IPS DF 6.9 (cell line): ENCODE measurements around the gene GSK3B.
"Not testable (repeated sequence)": the region's sequence is repeated elsewhere in the genome, so short reads cannot be mapped to it uniquely, and the experiment has no call there.

Experiments
- DNase-seq: peaks from one replicate; pipeline ENCODE4 v3.0.0-alpha.2; 2013; ENCODE audit warnings: low read depth, low spot score
- H3K27ac ChIP-seq: one replicate; pipeline ENCODE4 v1.5.1; 2013; ENCODE audit warnings: low read length, control low read depth
- H3K27me3 ChIP-seq: 2 replicates; pipeline ENCODE4 v1.6.1; 2013; ENCODE audit warnings: mild to moderate bottlenecking, low read length; ENCODE audit not compliant: control insufficient read depth, insufficient read depth
- H3K36me3 ChIP-seq: 2 replicates; pipeline ENCODE4 v1.6.1; 2013; ENCODE audit warnings: low read length; ENCODE audit not compliant: control insufficient read depth, insufficient read depth
- H3K4me1 ChIP-seq: 2 replicates; pipeline ENCODE4 v1.6.1; 2013; ENCODE audit warnings: low read length; ENCODE audit not compliant: control insufficient read depth, insufficient read depth
- H3K4me3 ChIP-seq: 2 replicates; pipeline ENCODE4 v1.5.1; 2013; ENCODE audit warnings: mild to moderate bottlenecking, low read length
- H3K9me3 ChIP-seq: 2 replicates; pipeline ENCODE4 v1.6.1; 2013; ENCODE audit warnings: low read length, inconsistent platforms; ENCODE audit not compliant: control insufficient read depth, insufficient read depth
- WGBS: extraction: QIAGEN DNeasy Blood & Tissue Kit; methylation state at CpG from one replicate; pipeline ENCODE4 v1.1.7; 2013; ENCODE audit warnings: mixed read lengths, missing lambda C conversion rate; ENCODE audit not compliant: insufficient read length, insufficient coverage; 5-methylcytosine and 5-hydroxymethylcytosine counted together

The GSK3B gene

DNA sequence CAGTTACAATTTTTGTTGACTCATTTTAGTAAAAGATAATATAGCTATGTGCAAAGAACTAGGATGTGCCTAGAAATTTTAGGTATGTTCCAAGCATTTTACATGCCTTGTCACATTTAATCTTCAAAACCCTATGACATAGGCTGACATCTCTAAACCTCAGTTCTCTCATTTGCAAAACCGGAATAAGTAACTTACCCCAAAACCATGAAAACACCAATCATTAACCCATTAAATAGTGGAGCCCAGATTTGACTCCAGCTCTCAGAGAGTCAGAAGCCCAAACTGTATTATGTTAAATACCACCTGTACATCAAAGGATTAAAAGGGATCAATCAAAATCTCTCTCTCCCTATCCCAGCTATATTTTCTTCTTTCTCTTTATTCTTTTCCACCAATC, 36.6 kb downstream of the GSK3B start:
- no peaks in the 10 kb centered on the region for H3K36me3 ChIP-seq
- WGBS: no CpG with 5 or more reads among the region's 1 CpG
- H3K27me3 ChIP-seq: no peaks in the 10 kb centered on the region
- H3K4me3 ChIP-seq: no peak overlapping the region
- H3K4me1 ChIP-seq: no peaks in the 10 kb centered on the region
- no peak for DNase-seq
- H3K9me3 ChIP-seq: no peaks in the 10 kb centered on the region
- H3K27ac ChIP-seq: no peak overlapping the region

DNA sequence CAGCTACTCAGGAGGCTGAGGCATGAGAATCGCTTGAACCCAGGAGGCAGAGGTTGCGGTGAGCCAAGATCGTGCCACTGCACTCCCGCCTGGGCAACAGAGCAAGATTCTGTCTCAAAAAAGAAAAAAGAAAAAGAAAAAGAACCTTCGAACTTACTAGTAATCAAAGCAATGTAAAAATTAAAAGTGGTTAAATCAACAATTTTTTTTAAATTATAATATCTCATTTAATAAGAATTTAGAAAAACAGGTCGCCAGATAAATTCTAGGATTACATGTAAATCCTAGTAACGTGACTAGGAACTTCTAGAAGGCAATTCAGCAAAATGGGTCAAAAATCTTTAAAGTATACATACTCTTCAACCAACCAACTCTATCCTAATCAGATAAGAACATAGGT, 37.2 kb downstream of the GSK3B start:
- no CpG with 5 or more reads among the region's 7 CpGs for WGBS
- H3K27me3 ChIP-seq: no peaks in the 10 kb centered on the region
- H3K4me3 ChIP-seq: no peak overlapping the region
- H3K4me1 ChIP-seq: no peaks in the 10 kb centered on the region
- H3K9me3 ChIP-seq: no peaks in the 10 kb centered on the region
- no peak for DNase-seq
- no peaks in the 10 kb centered on the region for H3K36me3 ChIP-seq
- H3K27ac ChIP-seq: no peak overlapping the region

DNA sequence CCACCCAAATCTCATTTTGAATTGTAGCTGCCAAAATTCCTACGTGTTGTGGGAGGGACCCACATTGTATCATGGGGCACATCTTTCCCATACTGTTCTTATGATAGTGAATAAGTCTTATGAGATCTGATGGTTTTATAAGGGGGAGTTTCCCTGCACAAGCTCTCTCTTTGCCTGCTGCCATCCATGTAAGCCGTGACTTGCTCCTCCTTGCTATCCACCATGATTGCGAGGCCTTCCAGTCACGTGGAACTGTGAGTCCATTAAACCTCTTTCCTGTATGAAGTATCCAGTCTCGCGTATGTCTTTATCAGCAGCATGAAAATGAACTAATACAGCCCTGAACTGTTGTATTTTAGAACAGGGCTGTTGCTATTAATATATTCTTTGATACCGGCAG, 40.6 kb downstream of the GSK3B start:
- not testable (repeated sequence) for H3K27me3 ChIP-seq, H3K36me3 ChIP-seq, H3K4me1 ChIP-seq, H3K9me3 ChIP-seq, H3K4me3 ChIP-seq, H3K27ac ChIP-seq, DNase-seq
- WGBS: no CpG with 5 or more reads among the region's 7 CpGs

DNA sequence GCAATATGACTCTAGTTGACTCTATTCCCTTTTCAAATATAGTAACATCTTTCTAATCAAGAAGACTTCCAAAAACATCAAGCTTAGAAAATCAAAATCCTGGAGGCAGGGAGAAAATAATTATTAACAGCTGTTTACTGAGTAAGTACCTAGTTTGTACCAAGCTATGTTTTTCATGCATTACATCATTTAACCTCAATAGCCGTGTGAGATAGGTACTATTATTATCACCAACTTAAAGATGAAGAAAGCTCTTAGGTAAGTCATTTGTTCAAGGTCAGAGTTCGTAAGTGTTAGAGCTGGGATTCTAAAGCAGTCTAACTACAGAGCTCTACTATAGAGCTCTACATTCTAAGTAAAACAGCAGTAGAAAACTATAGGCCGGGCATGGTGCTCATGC, 41.6 kb downstream of the GSK3B start:
- DNase-seq: no peak
- no peaks in the 10 kb centered on the region for H3K27me3 ChIP-seq
- no peak overlapping the region for H3K27ac ChIP-seq
- WGBS: no CpG with 5 or more reads among the region's 3 CpGs
- no peaks in the 10 kb centered on the region for H3K4me1 ChIP-seq
- no peaks in the 10 kb centered on the region for H3K36me3 ChIP-seq
- H3K9me3 ChIP-seq: no peaks in the 10 kb centered on the region
- no peak overlapping the region for H3K4me3 ChIP-seq

DNA sequence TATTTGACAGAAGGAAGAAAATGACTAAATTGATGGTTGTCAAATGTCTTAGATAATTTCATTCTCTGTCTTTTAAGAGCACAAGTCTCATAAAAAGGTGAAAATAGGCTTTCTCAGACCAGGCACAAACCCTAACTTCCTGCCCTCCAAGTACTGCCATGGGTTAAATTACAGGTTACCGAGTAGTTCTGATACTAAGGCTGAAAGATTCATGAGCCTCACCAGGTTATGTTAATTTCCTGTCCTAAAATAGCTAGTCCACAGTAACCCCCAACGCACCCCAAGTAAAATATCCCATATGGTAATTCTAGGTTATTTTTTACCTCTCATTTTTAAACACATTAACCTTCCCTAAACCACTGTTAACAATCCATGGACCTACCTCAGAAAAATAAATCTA, 42.0 kb downstream of the GSK3B start:
- 100% methylated on average over 1 of the region's 2 CpGs for WGBS

DNA sequence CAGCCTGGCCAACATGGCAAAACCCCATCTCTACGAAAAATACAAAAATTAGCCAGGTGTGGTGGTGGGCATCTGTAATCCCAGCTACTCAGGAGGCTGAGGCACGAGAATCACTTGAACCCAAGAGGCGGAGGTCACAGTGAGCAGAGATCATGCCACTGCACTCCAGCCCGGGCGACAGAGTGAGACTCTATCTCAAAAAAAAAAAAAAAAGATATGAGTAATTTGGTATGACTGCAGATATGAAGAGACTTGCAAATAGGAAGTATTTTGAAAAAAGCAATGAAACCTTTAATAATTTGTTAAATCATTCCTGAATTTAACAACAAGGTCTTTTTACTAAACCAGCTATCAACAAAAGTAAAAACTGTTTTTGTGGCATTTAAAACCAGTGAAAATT, 42.7 kb downstream of the GSK3B start:
- not testable (repeated sequence) for DNase-seq, H3K4me1 ChIP-seq, H3K27me3 ChIP-seq, H3K4me3 ChIP-seq, H3K36me3 ChIP-seq, H3K9me3 ChIP-seq, H3K27ac ChIP-seq
- WGBS: no CpG with 5 or more reads among the region's 5 CpGs

More for the DNA sequence above, 42.0 kb downstream of the GSK3B start:
- Histone ChIP-seq H3K4me1 (no peaks in the 10 kb centered on the region), H3K36me3 (no peaks in the 10 kb centered on the region), H3K9me3 (no peaks in the 10 kb centered on the region), H3K27ac (no peak overlapping the region), H3K27me3 (no peaks in the 10 kb centered on the region), H3K4me3 (no peak overlapping the region)
- no peak for DNase-seq

DNA sequence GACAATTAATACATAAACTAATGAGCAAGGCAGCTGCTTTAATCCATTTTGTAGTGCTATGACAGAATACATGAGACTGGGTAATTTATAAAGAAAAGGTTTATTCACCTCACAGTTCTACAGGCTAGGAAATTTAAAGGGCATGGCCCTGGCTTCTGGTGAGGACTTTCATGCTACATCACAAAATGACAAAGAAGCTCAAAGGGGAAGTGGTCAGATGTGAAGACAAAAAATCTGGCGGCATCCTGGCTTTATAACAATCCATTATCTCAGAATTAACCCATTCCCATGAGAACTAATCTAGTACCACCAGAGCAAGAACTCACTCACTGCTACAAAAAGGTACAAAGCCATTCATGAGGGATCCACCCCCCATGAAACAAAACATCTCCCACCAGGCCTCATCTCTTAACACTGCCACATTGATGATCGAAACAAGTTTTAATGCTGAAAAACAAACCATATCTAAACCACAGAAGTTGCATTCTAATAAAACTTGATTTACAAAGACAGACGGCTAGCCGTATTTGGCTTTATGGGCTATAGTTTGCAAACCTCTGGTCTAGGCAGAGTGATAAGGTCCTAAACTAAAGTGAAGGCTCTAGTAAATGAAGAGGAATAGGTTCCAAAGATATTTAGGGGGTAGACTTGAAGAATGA, 44.2 kb downstream of the GSK3B start:
- Histone ChIP-seq H3K9me3 (no peaks in the 10 kb centered on the region), H3K27me3 (no peaks in the 10 kb centered on the region), H3K36me3 (no peaks in the 10 kb centered on the region), H3K27ac (no peak overlapping the region), H3K4me3 (no peak overlapping the region), H3K4me1 (no peaks in the 10 kb centered on the region)
- no CpG with 5 or more reads among the region's 4 CpGs for WGBS
- DNase-seq: no peak

DNA sequence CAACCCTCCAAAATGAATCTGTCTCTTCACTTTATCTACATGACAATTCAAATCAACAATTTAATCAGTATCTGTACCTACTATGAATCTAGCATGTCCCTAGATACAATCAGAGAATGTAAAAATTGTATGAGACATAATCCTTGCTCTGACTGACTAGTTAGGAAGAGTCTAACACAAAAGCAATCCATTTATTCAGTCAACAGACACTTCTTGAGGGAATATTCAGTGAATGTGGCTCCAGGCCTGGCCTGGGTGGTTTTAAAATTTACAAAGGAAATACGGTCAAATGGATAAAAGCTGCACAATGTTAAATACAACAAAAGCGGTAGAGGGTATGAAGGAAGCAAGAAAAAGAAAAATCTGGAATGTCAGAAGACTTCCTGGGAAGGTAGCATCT, 45.2 kb downstream of the GSK3B start:
- no peaks in the 10 kb centered on the region for H3K27me3 ChIP-seq
- no peaks in the 10 kb centered on the region for H3K9me3 ChIP-seq
- no CpG with 5 or more reads among the region's 2 CpGs for WGBS
- H3K4me3 ChIP-seq: no peak overlapping the region
- no peaks in the 10 kb centered on the region for H3K36me3 ChIP-seq
- no peaks in the 10 kb centered on the region for H3K4me1 ChIP-seq
- DNase-seq: no peak
- H3K27ac ChIP-seq: no peak overlapping the region

DNA sequence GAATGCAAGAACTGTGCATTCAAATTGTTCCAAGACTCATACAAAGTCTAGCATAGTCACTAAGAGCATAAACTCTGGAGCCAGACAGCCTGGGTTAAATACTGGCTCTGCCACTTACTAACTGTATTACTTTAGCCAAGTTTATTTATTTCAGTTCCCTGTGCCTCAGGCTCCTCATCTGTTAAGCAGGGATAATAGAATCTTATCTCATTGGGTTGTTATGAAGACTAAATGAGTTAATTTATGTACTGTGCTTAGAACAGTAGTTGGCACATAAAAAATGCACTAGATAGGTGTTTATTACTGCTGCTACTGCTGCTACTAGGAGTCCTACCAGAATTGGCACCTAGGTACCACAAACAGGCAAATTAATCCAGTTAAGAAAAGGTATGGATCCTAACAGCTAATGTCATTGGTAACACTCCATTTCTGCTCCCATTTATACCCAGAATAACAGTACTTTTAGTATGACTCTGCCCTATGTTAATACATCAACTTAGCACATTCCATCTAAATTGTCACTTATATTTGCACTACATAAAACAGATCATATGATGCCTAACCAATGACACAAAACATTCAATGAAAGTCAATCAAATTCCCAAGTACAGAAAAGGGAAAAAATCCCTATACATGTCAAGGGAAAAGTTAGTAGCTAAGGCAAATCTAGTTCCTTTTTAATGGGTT, 45.7 kb downstream of the GSK3B start:
- Histone ChIP-seq H3K27me3 (no peaks in the 10 kb centered on the region), H3K9me3 (no peaks in the 10 kb centered on the region), H3K4me1 (no peaks in the 10 kb centered on the region), H3K36me3 (no peaks in the 10 kb centered on the region), H3K27ac (no peak overlapping the region), H3K4me3 (no peak overlapping the region)
- no peak for DNase-seq

DNA sequence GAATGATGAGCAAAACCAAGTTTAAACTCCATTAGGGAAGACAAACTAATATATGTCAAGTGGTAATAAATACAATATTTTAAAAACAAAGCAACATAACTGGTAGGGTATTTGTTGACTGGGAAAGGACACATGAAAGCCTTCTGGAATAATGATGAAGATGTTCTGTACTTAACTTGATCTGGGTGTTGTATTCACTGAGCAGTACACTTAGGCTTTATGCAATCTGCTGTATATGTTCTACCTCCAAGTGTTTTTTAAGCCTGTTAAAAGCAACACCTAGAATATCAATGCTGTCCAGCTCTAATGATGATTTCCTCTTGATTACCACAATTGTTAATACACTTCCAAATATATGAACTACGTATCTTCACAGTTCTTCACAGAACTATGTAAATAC, 46.6 kb downstream of the GSK3B start:
- Histone ChIP-seq H3K4me1 (no peaks in the 10 kb centered on the region), H3K36me3 (no peaks in the 10 kb centered on the region), H3K4me3 (no peak overlapping the region), H3K27me3 (no peaks in the 10 kb centered on the region), H3K9me3 (no peaks in the 10 kb centered on the region), H3K27ac (no peak overlapping the region)
- no CpG with 5 or more reads among the region's 1 CpG for WGBS
- DNase-seq: no peak

DNA sequence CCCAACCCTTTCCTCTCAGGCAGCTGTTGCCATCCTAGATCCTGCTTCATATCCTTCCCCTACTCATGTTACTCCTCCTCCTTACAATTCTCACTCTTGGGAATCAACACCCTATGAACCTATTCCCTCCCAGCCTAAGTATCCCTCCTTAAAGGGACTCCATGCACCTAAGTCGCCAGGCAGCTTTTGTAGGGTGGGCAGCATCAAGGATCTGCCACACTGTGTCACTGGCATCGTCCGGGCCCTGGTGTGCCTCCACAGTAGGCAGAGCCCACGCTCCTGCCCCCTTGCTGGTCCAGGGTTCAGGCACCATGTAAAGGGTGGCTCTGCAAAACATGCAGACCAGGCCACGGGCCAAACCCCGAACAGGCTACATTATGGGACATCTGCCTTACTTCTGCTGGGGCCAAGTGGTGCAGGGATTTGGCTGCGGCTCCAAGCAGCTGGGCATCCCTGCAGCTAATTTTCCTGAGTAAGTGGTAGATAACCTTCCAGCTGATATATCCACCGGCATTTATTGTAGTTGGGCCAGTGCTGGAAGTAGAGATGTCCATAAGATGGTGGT, 53.4 kb downstream of the GSK3B start:
- no peak for DNase-seq
- Histone ChIP-seq H3K27me3 (no peaks in the 10 kb centered on the region), H3K36me3 (no peaks in the 10 kb centered on the region), H3K4me1 (no peaks in the 10 kb centered on the region), H3K27ac (no peak overlapping the region), H3K9me3 (peaks cover 5% of the 10 kb centered on the region), H3K4me3 (no peak overlapping the region)
- WGBS: no CpG with 5 or more reads among the region's 8 CpGs
